ENCODE measurements around the gene ST14.
"Not testable (repeated sequence)": the region's sequence is repeated elsewhere in the genome, so short reads cannot be mapped to it uniquely, and the experiment has no call there.

Gene ST14

DNA sequence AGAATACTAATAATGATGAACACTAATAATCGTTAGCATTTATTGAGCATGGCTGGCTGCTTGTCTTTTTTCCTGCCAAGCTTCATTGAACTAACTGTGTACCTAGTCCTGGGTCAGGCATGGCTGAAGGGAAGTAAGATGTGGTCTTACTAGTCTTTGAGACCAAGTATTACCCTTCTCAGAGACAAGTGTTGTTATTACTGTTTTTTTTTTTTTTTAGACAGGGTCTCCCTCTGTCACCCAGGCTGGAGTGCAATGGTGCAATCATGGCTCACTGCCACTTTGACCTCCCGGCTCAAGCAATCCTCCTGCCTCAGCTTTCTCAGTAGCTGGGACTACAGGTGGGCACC, 4.6 kb downstream of the ST14 start:
- DNase-seq (ENCODE audit: low read depth) = no peak

DNA sequence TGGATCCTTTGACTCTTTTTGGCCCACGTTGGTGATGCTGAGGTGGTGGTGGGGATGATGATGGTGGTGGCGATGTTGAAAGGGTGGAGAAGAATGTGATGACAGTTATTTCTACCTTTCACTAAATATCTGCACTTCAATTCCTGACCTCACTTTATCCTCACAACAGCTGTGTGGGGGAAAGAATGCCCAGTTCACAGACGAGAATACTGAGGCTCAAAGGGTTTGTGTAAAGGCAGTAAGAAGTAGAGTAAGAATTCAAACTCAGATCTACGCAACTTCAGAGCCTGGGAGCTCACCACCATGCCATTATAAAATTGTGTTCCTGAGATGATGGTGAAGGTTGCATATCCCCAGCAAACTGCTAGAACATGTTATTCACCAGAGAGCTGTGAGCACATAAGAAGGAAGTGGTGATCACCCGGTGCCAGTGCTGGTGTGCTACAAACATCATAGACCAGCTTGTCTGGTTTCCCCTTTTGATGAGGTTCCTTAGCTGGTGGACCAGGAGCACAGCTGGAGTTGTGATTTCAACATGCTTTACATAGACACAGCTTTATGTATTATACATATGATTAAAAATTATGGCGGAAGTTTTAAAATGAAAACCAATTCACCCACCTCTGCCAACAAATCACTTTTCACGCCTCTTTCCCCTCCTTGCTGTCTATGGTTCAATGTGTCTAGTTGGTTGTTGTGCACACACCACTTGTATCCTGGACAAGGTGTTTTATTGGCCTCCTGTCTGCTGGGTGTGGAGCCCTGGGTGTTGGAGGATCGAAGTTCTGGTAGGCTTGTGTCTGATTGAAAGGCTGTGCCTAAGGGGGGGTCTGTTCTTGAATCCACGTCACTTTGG, 6.2 kb downstream of the ST14 start:
- DNase-seq (ENCODE audit: low read depth) = no peak

DNA sequence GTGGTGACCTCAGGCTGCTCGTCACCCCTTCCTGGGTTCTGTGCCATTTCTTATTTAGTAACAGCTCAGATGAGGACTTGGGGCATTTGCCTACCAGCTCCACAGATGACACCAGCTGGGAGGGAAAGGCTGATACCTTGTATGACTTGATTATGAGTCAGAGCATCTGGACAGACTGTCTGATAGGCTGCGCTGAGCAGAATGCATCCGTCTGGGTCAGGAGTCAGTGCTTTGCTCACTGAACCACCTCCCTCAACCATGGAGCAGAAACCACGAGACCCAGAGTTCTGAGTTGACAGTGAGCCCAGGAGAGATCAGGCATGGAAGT, 6.8 kb downstream of the ST14 start:
- DNase-seq (ENCODE audit: low read depth) = no peak

DNA sequence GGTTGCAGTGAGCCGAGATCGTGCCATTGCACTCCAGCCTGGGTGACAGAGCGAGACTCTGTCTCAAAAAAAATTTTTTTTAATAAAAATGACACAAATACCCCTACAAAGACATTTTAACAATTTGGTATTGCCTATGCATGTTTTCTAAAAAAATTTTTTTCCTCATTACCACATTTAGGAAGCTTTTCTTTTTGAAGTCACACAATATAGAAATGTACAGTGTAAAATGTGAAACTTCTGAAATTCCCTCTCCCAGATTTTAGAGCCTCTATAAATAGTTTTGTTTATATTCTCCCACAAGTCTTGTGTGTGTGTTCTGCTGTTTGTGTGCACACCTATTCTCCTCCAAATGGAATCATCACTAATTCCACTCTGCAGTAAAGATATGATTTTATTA, 7.6 kb downstream of the ST14 start:
- DNase-seq (ENCODE audit: low read depth) = no peak

DNA sequence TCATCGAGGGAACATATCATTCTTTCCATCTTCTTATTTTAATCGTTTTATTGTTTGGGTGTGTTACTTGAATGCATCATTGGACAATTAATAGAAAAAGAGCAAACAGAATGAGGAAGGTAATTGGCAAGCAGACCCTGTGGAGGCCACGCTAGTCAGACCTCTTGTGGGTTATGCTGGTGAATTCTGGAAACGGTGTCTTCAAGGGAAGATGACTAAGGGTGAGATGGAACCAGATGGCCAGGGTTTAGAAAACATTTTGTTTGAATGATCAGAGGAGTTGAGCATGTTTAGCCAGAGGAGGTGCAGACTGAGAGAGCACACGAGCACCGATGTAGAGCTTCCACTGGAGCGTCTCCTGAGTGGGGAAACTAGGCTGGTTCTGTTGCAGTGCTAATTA, 8.5 kb downstream of the ST14 start:
- no peak for DNase-seq (ENCODE audit: low read depth)

DNA sequence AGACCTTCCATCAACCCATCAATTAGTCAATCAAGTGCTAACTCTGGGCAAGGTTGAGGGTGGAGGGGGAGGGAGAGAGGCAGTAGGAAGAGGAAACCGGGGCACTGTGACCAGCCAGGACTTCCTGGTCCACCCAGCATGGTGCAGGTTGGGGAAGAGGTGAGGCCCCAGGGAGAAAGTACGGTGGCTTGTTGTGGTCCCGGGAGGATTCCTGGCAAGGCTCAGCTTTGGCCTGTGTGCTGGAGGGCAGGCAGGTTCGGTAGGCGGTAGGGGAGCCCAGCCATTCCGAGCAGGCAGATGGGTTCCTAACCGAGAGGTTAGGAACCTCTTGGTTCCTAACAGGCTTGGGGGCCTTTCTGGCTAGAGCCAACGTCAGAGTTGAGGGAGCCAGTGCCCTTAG, 10.8 kb downstream of the ST14 start:
- DNase-seq (ENCODE audit: low read depth) = no peak

DNA sequence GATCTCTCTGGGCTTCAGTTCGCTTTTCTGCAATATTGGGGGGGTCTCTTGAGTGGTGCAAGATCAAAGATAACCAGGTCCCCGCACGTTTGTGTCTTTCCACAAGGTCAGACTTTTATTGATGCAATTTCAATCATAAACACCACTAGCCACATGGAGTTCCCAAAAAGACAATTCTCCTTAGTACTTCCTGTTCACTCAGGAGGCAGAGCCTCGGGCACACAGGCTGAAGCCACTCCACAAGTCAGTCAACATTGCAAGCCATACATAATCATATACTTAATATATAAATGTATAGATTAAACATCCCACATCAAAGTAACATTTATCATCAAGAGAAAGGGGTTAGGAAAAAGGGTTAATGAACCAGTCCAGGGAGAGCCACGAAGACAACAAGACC, 12.0 kb downstream of the ST14 start:
- DNase-seq (ENCODE audit: low read depth) = no peak

DNA sequence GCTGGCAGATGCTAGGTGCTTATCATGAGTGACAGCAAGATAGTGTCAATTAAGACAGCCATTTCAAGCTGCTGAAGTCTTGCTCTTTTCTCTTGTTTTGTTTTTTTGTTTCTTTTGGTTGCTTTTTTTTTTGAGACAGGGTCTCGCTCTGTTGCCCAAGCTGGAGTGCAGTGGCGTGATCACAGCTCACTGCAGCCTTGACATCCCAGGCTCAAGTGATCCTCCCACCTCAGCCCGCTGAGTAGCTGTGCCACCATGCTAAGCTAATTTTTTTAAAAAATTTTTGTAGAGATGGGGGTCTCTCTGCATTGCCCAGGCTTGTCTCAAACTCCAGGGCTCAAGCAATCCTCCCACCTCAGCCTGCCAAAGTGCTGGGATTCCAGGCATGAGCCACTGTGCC, 12.4 kb downstream of the ST14 start:
- DNase-seq (ENCODE audit: low read depth) = not testable (repeated sequence)

DNA sequence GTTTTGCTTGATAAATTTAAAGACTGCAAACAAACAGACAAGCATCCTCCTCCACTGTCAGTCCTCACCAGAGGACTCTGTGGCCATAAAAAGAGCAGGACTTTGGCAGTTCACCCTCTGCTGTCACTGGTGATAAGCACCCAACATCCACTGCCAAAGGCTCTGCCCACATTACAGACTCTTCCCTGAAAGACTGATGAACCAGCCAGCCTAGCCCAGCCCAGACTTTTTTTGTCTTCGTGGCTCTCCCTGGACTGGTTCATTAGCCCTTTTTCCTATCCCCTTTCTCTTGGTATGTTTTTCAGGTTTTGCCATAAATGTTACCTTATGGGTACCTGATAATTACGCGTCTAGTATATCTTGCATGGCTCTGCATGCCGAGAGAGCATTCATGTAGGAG, 15.1 kb downstream of the ST14 start:
- no peak for DNase-seq (ENCODE audit: low read depth)

DNA sequence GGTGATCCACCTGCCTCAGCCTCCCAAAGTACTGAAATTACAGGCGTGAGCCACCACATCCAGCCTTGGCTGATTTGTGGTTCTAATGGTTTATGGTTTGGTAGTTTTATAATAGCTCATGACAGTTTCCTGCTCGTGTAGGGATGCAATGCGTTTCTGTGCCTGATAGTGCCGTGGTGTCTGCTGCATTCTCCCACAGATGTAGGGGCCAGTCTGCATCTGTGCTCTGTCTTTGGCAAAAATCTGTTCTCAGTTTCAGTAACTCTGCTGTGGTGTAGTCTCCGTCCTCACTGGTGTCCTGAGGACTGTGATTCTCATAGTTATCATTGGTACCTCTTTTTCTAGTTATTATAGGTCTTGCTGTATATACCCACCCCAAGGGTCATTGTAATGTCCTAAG, 16.3 kb downstream of the ST14 start:
- no peak for DNase-seq (ENCODE audit: low read depth)

DNA sequence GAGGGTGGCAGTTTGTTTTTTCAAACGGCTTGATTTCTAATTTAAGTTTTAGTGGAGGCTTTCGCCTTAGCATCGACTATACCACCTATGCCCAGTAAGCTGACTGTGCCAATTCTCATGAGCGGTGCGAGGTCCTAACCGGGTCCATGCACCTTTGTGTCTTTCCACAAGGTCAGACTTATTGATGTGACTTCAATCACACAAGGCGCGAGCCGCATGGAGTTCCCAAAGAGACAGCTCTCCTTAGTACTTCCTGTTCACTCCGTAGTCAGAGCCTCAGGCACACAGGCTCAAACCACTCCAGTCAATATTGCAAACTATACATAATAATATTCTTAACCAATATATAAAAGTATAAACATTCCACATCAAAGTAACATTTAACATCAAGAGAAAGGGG, 18.2 kb downstream of the ST14 start:
- DNase-seq (ENCODE audit: low read depth) = no peak

DNA sequence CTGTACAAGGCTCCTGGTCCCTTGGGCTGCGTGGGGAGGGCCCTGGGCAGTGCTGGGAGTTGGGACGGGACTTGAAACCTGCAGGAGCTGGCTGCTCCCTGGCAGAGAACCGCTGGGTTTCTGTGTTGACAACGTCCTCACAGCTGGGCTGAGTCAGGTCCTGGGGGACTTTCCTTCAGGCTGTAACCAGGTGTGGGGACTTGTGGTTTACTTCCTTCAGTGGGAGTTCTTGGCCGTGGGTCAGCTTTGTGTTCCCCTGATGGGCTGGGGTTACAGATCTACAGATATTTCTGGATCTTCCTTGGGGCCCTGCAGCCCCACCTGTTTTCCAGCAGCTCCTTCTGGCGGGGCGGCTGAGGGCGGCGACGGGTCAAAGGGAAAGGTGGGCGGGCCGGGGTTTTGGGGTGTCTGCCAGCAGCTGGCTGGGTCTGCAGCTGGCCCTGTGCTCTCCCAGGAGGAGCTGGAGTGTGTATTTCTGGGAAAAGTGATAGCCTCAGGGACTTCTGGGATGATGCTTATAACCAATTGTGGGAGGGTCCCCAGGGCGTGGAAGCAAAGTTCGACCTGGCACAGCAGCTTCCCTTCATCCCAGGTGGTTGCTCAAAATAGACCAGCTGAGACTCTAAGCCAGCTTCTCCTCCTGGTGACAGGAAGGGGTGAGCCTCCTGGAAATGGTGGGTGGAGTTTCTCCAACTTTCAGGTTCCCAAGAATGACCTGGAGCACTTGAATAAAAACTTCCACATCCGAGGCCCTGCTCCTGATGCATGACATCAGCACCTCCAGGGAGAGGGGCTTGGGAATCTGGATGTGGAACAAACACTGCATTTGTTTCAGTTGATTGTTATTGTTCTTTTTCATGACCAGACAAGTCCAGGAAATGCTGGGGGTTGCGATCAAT, 19.1 kb downstream of the ST14 start:
- DNase-seq (ENCODE audit: low read depth) = no peak

DNA sequence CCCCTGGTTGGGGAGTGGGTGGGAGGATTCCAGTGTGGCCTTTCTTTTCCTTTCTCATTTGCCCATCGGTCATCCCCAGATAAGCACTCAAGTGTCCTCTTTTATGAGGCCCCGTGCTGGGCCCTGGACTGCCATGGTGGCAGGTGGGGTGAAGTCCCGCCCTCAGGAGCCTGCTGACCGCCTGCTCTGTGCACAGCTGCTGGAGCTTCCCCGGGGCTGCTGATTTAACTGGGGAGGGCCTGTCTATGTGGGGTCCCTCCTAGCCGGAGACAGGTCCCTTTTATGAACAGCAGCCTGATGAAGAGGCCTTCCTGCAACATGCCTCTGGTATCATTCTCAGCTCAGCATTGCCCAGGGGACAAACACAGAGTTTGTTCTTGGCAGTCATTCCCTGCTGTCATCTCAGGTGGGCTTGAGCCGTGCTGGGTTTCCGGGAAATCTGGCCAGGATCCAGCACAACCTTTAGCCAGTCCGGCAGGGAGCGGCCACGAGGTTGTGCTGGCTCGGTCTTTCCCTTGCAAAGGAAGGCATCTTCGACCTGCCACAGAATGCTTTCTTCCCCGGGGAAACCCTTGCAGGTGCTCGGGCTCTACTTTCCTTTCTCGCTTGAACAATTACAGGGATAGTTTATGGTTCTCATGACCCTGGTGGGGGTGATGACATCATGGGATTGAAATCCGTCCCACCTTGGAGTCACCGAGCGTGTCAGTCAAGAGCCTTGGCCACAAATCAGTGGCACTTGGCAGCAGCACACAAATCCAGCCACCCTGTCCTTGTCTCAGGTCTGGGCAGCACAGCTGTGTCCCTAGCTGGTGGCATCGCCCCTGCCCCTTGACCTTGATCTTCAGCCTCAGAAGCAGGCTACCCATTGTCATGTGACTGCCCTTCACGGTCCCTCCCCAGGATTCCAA, 20.1 kb downstream of the ST14 start:
- no peak for DNase-seq (ENCODE audit: low read depth)

DNA sequence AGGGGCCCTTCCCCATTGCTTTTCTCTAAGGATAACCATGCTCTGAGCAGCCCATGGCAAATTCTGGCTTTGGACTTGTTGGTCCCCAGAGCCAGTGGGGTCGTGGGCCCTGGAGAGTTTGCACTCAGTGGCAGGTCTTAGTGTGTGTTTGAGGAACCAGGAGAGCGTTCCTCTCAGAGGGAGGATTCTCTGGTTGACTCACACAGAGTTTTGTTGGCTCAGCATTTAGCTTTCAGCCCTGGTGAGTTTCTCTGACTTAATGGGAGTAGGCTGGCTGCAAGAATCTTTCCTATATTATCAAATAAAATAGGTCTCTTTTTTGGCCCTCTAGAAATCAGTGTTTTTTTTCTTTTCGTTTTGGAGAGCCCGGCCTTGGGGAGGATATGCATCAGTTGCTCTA, 20.9 kb downstream of the ST14 start:
- DNase-seq (ENCODE audit: low read depth) = no peak

DNA sequence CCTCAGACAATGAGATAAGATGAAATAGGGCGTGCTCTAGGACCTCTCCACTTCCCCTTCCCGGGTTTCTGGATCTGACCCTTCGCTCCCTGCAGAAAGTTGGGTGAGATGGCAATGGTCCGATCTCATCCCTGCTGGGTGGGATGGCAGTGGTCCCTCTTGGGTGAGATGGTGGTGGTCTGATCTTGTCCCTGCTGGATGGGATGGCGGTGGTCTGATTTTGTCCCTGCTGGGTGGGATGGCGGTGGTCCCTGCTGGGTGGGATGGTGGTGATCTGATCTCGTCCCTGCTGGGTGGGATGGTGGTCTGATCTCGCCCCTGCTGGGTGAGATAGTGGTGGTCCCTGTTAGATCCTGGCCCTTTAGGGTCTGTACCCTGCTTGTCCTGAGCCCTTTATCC, 21.3 kb downstream of the ST14 start:
- DNase-seq (ENCODE audit: low read depth) = no peak

DNA sequence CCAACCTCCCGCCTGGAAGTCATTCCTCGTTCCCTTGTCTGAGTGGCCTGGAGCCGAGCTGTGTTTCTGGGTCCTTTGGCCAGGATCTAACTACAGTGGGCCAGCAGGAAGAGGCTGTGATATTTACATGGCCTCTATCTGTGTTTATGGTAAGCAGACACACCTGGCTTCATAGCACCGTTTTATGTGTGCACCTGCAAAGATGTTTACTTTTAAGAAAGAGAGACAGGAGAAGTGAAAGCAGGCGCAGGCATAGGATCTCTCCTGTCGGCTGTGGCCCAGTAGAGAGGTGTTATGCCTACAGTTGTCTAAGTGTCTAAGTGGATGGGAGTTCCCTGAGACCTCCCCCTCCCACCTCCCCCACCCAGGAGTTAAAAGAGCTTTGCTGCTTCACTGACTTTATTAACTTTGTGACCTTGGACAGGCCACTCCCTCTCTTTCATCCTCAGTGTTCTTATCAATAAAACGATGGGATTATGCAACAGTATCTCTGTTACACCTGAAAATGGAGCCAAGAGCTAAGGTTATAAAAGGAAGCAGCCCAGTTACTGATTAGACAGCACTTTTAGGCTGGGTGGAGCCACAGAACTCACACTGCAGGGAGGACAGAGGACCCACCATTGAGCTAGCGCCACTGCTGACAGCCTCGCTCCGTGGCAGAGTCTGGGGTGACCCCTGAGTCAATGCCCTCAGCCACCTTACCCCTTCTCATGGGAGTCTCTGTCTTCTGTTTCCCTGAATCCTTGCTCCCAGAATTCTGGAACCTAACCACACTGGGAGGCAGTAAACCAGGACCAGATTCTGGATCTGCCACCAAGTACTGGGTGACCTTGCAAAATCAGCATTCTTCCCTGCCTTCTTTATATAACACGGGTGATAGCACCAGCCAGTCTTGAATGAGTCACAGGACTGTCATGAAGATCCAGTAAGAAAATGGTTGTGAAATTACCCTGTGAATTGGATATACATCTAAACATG, 22.0 kb downstream of the ST14 start:
- no peak for DNase-seq (ENCODE audit: low read depth)

DNA sequence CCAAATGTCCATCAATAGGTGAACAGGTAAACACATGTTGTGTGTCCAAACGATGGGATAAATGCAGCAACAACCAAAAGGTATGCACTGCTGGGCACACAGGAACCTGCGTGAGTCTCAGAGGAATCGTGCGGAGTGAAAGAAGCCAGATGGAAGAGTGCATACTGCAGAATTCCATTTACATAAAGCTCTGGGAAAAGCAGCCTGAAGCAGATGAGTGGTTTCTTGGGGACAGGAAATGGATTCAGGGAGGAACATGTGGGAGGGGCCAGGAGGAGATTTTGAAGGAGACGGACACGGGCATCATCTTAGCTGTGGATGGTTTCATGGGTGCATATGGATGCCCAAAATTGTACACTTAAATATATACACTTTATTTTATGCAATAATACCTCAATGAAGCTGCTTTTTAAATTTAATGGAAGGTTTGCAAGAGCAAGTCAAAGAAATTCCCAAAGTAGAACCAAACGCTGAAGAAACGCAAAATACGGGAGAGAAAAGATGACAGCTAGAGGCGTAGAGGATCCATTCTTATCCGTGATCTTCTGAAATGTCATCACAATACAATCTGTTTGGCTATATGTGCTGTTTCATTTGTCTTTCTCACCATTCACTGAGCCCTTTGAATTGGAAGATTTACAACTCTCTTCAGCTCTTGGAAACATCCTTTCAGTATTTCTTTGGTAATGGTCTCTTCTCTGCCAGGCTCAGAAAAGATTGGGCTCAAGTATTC, 24.5 kb downstream of the ST14 start:
- DNase-seq (ENCODE audit: low read depth) = no peak

DNA sequence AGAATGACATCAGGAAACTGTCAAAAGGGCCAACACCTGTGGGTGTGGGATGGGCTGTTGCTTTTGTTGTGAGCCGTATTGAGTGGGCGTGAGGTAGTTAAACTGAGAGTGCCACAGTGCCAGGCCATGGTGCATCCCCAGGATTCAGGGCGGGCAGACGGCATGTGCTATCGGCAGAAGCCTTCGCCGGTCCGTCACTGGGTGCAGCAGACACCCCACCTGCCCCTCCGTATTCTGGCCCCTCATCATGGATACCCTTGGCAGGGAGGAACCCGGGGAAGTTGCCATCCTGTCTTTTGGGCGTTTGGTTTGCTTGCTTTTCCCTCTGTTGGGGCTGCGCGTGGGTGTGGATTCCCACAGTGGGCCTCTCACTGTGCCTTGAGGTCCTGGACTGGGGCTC, 27.5 kb downstream of the ST14 start:
- no peak for DNase-seq (ENCODE audit: low read depth)

DNA sequence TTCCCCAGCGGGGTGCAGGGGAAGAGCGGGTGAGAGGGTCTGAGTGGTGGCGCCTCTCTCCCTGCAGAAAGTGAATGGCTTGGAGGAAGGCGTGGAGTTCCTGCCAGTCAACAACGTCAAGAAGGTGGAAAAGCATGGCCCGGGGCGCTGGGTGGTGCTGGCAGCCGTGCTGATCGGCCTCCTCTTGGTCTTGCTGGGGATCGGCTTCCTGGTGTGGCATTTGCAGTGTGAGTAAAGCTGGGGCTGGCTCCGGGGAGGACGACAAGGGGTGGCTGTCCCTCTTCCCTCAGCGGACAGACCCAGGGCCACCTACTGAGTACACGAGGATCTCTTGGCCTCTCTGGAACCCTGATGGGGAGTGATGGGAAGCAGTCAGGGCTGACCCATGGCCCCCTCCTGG, 28.5 kb downstream of the ST14 start:
- no peak for DNase-seq (ENCODE audit: low read depth)

DNA sequence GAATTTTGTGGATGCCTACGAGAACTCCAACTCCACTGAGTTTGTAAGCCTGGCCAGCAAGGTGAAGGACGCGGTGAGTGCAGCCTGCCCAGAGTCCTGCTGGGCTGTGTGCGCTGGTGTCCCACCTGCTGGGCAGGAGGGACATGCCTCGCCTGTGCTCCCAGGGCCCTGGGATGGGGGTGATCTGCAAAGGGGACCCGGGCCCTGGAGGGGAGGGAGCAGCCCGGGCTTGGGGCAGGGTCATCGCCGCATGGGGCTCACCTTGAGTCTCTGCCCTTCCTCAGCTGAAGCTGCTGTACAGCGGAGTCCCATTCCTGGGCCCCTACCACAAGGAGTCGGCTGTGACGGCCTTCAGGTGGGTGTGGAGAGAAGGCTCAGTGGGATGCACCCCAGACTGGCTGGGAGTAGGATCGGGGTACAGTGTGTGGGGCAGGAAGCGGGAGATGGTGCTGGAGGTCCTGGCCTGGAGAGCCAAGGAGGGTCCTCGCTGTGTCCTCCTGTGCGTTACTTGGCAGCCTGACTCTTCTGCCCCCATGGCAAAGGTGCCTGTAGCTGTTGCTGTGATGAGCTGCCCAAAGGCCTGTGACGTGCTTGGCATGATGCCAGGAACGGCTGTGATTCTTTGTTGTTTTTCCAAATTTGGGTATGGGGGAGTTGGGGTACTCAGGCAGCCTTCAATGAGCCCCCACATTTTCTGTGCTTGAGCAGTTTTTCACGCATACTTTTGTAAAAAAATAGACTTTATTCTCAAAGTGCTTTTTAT, 29.2 kb downstream of the ST14 start:
- no peak for DNase-seq (ENCODE audit: low read depth)
